HS-27A (cell line): ENCODE data around the gene DNAL1.
"Not testable (repeated sequence)": the region's sequence is repeated elsewhere in the genome, so short reads cannot be mapped to it uniquely, and the experiment has no call there.

ENCODE experiments used
- DNase-seq: peaks from one replicate; pipeline ENCODE4 v3.0.0-alpha.2; 2012; ENCODE audit warnings: low read depth, missing footprints

Gene DNAL1, protein sequence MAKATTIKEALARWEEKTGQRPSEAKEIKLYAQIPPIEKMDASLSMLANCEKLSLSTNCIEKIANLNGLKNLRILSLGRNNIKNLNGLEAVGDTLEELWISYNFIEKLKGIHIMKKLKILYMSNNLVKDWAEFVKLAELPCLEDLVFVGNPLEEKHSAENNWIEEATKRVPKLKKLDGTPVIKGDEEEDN

DNA sequence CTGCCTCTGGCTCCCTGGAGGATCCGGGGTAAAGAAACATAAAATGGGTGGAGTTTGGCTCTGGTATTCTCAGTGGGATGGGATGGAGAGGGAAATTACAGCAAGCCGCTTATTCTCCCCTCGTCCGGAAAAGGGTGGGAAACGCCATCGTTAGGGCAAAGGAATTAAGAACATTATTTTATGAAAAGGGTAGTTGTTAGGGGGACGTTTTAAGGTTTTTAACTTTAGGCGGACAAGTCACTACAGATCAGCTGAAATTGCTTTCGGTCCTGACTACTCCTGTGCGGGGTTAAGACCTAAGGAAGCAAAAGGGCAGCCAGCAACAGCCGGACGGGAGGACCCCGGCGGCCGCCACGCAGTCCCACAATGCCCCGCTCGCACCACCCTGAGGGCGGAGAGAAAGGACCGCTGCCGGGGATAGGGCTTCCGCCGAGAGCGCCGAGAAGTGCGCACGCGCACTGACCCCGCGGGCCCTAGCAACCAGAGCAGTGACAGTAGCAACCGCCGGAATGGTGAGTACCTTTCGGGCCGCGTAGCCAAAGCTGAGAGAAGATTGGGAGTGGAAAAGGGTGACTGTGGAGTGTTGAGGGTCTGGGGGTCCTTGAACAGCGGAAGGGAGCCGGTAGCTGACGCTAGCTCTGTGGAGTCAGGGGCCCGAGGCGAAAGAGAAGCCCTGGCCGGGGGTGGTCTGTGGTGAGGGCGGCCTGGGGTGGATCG, at the start of gene DNAL1:
Gene DNAL1 (plus strand): TSS at position 456 of the 717 bp plus-strand sequence. CDS start 54 bp downstream, at position 510.
- peak; percentile 76 for DNase-seq

DNA sequence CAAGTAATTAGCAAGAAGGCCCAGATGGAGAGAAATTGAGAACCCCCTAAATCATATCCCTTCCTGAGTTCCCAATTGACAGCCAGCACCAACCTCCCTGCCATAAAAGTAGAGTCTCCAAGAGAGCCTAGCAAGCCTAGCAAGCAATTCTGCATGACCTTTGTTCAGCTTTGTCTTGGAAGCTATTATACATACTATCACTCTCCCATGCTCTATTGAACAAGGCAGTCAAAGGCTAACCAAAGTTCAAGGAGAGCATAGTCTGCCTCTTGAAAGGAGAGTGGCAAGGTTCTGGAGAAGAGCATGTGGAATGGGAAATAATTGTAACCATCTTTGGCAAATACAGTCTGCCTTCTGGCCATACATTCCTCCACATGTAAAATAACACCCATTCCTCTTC, 45.3 kb upstream of the DNAL1 start:
- no peak for DNase-seq

DNA sequence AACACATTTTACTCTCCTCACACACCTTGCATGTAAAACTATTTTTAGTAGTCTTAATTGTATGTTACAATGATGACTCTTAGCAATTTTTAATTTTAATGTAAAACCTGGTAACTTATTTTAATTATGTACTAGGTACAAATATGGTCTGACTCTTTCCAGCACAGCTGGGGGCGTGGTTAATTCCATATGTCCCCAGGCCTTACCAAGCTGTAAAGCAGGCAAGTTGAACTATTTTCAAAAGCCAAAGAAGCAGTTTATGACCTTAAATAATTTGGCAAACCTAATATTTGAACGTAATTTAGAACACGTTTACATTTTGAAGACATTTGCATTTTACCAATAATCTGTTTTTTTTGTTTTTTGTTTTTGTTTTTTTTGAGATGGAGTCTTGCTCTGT, 41.8 kb upstream of the DNAL1 start:
- DNase-seq: no peak

DNA sequence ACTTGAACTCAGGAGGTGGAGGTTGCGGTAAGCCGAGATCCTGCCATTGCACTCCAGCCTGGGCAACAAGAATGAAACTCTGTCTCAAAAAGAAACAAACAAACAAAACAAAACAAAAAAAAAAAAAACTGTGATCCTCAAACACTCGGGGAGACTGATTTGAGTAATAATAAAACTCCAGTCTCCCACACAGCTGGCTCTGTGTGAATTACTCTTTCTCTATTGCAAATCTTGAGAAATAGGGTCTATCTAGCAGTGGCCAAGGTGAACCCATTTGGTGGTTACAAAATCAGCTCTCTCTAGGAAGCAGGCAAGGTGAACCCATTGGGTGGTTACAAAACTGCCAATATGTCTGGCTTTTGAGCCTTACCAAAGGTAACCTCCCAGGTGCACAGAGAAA, 38.5 kb upstream of the DNAL1 start:
- no peak for DNase-seq

DNA sequence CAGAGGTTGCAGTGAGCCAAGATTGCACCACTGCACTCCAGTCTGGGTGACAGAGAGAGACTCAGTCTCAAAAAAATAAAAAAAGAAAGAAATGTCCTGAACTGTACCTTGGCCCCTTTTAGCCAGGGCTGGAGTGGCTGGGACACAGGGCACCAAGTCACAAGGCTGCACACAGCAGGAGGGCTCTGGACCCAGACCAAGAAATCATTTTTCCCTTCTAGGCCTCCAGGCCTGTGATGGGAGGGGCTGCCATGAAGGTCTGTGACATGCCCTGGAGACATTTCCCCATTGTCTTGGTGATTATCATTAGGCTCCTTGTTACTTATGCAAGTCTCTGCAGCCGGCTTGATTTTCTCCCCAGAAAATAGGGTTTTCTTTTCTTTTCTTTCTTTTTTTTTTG, 37.5 kb upstream of the DNAL1 start:
- DNase-seq: no peak

DNA sequence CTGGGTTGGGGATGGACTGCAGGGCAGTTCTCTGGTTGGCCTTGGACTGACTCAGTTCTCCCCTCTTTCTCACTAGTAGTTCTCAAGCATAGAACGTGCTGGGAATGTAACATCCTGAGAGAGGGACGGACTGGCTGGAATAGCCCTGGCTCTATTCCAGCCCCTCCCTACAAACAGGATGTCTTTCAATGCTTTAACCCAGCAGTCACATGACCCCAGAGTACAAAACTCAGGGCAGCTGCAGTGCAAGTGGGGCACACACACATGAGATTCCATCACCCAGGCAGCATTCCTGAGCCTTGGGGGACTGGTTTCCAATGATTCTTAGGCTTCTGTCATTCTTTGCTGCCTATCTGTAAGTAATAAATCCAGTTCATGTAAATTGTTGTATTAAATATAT, 34.1 kb upstream of the DNAL1 start:
- no peak for DNase-seq

DNA sequence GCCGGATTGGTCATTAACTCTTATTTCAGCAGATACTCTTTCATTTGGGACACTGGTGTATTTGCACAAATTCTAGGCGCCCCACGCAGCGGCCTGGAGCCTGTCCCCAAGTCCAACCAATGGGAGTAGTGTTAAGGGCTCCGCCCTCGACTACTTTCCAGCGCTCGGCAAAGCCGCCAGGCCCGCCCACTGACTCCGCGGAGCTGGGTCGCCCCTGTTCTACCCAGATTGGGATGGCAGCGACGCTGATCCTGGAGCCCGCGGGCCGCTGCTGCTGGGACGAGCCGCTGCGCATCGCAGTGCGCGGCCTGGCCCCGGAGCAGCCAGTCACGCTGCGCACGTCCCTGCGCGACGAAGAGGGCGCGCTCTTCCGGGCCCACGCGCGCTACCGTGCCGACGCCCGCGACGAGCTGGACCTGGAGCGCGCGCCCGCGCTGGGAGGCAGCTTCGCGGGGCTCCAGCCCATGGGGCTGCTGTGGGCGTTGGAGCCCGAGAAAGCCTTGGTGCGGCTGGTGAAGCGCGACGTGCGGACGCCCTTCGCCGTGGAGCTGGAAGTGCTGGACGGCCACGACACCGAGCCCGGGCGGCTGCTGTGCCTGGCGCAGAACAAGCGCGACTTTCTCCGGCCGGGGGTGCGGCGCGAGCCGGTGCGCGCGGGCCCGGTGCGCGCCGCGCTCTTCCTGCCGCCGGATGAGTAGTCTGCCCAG, 32.3 kb upstream of the DNAL1 start, which contains the start of gene ACOT6:
Gene ACOT6 (plus strand): TSS at position 179 of the 707 bp plus-strand sequence. CDS start 55 bp downstream, at position 234.
- DNase-seq: no peak

DNA sequence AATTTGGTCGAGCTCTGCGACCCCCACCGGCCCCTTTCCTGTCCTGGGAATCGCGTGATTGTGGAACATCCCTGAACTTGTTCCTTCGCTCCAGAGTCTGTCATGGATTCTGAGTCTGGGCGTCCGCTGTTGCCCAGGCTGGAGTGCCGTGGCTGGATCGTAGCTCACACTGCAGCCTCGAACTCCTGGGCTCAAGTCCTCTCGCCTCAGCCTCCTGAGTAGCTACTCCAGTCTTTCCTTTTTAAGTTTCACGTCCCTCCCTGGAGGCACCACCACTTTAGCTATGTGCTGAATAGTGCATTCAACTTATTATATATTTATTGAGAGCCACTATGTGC, 31.8 kb upstream of the DNAL1 start:
- DNase-seq: no peak

DNA sequence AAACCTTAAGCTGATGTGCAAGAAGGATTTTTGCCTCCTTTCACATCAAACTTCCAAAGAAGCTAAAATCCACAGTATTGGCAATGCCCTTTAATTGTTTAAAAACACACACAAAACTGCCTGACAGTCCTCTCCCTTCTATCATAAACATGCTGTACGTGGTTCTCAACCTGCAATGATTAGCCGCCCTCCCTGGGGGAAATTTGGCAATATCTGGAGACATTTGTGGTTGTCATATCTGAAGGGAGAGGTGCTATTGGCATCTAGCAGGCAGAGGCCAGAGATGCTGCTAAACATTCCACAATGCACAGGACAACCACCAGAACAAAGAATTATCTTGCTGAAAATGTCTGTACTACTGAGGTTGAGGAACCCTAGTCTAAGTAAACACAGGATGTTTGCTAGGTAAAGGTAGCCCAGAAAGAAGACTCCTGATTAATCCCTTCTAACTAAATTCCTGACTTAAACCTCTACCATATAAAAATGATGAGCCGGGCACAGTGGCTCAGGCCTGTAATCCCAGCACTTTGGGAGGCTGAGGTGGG, 31.3 kb upstream of the DNAL1 start:
- no peak for DNase-seq

DNA sequence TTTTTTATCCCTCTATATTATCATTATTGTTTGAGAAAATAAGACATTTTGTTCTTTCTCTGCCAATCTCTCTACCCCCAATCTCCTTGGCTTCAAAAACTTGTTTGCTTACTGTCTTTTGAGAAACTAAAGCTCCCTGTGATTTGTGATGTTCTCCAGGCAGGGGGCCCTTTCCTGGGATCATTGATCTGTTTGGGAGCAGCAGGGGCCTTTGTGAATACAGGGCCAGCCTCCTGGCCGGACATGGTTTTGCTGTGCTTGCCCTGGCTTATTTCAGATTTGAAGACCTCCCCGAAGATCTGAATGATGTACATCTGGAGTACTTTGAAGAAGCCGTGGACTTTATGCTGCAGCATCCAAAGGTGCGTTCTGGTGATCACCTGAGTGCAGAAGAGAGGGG, 28.0 kb upstream of the DNAL1 start:
- DNase-seq: no peak

DNA sequence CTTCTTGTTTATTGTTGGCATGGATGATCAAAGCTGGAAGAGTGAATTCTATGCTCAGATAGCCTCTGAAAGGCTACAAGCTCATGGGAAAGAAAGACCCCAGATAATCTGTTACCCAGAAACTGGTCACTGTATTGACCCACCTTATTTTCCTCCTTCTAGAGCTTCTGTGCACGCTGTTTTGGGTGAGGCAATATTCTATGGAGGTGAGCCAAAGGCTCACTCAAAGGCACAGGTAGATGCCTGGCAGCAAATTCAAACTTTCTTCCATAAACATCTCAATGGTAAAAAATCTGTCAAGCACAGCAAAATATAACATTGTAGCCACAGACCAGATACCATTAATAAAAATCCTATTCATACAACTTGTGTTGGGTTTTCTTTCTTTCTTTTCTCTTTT, 25.3 kb upstream of the DNAL1 start:
- DNase-seq: no peak

DNA sequence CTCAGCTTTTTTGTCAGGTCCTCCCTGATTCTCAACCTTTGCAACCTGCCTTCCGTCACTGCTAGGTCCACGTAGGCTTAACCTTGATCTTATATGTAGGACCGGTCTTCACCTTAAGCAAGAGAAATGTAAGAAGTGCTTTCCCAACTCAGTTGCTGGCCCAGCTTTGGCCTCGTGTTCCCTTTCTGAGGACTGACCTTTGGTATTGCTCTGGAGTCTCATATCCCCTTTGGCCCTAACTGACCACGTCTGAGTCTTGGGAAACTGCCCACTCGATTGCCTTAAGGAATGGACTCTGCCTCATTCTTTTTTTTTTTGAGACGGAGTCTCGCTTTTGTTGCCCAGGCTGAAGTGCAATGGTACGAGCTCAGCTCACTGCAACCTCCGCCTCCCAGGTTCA, 24.5 kb upstream of the DNAL1 start:
- no peak for DNase-seq

DNA sequence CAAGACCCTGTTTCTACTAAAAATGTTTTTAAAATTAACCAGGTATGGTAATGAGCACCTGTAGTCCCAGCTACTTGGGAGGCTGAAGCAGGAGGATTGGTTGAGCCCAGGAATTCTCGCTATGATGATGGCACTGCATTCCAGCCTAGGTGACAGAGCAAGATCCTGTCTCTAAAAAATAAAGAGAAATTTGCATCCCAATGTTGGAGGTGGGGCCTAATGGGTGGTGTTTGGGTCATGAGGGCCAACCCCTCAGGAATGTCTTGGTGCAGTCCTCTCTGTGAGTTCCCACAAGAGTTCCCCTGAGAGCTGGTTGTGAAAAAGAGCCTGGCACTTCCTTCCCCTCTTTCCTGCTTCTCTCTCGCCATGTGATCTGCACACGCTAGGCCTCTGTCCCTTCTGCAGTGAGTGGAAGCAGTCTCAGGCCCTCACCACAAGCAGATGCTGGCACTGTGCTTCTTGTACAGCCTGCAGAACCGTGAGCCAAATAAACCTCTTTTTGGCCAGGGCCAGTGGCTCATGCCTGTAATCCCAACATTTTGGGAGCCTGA, 21.2 kb upstream of the DNAL1 start:
- no peak for DNase-seq

DNA sequence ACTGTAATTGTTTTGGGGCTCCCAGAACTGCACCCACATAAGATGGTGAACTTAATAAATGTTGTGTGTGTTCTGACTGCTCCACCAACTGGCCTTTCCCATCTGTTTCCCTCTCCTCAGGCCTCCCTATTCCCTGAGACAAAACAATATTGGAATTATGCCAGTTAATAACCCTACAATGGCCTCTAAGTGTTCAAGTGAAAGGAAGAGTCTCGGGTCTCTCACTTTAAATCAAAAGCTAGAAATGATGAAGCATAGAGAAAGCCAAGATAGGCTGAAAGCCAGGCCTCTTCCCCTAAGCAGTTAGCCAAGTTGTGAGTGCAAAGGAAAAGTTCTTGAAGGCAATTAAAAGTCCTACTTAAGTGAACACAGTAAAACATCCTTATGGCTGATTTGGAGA, 19.1 kb upstream of the DNAL1 start:
- no peak for DNase-seq

DNA sequence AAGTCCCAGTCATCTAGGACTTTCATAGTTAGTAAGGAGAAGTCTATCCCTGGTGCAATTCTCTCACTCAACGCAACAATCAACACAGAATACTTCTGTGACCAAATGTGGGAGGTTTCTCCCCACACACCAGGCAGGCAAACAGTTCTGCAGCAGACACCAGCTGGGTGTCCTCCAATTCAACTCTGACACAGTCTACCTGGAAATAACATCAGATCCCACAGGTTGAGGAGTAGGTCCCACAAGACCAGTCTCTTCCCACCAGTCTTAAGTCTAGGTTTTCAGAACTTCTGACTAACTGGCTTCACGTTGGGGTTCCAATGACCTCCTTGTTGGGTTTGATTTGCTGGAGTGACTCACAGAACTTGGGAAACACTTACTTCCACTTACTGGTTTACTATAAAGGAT, 17.6 kb upstream of the DNAL1 start:
- no peak for DNase-seq

DNA sequence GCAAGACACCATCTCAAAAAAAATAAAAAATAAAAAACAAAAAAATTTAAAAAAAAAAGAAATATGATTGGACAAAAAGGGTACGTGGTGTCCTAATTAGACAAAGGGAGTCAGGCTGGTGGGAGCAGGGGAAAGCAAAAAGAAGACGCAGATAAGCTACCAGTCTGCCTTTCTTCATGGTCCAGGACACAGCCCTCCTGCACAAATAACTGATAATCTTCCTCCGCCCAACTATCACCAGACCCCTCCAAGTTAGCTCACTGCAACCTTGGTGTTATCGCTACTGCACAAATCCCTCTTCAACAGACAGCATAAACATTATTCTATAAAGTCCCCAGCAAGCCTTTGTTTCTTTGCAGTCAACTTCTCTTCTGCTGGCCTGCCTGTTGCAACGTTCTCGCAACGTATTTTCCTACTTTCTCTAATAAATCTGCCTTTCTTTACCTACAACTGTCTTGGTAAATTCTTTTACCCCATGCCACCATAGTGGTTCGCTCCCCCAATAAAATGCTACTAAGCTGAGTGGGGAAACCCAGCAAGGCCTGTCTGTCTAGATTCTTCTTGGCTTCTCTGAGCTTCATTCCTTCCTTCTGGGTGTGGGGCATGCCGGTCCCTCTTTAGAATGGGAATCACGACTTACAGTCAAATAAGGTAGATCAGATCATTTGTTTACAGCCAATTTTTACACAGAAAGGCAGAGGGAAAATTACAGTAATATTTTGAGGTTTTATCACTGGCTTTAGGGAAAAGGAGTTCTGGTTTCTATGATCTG, 14.6 kb upstream of the DNAL1 start:
- no peak for DNase-seq

DNA sequence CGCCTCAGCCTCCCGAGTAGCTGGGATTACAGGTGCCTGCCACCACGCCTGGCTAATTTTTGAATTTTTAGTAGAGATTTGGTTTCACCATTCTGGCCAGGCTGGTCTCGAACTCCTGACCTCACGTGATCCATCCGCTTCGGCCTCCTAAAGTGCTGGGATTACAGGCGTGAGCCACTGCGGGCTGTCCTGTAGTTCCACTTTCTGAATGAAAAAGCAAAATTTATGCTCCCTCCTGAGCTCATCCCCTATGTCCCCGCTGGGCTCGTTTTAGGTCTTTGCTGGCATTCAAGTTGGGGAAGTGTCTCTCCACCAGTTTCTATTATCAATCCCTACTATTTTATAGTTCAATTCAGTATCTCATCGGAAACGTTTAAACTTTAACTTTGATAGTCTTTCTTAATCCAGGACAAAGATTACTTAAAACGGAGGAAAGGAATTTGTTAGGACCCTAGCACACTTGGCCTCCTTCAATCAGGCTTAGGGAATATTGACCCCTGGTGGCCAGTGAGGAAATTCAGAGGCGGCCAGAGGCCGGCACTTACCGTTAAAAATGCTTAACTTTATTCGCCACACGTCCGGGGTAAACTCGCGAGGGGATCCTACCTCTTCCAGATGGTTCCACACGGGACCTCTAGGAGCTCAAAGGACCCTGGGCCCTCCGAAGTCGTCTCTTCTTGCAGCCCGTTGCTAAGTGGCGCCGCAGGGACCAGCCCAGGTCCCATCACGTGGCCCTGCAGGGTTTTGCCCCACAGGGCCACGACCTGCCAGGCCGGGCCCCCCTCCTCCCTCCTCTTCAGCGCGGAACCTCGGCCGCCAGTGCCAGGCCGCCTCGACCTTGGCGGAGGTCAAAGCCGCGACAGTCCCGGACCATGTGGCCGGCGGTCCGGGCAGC, 11.4 kb upstream of the DNAL1 start:
- DNase-seq: peak; percentile 41

DNA sequence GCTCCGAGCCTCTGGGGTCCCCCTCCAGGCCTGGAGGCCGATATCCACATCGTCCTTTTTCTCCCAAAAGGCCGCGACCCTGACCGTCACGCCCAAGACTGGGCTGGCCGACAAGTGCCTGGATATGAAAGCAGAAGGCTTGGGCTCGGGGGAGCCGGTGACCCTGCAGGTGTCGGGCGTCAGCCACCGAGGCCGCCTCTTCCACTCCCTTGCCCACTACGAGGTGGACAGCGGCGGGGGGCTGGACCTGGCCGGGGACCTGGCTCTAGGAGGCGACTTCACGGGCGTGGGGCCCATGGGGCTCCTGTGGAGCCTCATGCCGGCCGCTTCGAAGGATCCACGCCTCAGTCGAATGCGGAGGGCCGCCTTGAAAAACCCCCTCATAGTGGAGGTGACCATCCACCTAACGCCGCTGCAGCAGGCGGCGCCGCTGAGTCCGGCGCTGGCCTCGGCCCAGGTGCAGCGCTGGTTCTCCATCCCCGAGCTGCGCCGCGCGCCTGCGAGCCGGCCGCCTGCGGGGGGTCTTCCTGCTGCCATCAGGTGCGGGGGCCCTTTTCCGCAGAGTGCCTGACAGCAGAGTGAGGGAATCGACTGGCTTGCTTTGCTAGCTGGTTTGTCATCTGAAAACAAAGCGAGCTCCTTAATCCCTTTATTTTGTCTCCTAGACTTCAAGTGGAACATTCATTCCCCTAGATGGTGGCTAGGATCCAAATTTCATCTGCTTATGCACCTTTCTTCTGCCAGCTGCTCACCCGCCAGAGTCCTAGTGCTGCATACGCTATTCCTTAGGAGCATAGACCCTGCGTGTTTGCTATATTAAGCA, 10.6 kb upstream of the DNAL1 start:
- DNase-seq: no peak

DNA sequence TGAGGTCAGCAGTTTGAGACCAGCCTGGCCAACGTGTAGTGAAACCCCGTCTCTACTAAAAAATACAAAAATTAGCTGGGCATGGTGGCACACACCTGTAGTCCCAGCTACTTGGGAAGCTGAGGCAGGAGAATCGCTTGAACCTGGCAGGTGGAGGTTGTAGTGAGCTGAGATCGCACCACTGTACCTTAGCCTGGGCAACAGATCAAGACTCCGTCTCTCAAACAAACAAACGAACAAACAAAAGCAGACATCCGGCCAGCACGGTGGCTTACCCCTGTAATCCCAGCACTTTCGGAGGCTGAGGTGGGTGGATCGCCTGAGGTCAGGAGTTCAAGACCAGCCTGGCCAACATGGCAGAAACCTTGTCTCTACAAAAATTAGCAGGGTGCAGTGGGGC, 8.4 kb upstream of the DNAL1 start:
- DNase-seq: not testable (repeated sequence)

DNA sequence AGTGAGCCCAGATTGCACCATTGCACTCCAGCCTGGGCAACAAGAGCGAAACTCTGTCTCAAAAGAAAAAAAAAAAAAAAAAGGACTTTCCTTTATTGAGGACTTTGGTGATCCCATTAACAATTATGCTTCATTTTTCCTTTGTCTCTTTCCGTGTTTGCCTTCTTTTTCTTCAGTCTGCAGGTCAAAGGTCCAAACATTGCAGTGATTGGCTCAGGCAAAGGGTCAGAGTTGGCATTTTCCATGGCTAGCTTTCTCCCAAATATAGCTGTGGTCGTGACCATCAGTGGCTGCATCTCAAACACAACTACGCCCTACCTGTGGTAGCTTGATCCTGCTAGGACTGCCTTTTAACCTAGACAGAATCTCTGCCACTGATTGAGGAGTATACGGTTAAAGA, 7.0 kb upstream of the DNAL1 start:
- no peak for DNase-seq
